Mammary epithelial cell (primary cell): ENCODE measurements around the gene PEX26.

ENCODE experiments used
- CTCF ChIP-seq, 2 donors: IDR thresholded peaks in 1 of 2; conservative IDR thresholded peaks in 1 of 2; 2 replicates each; pipeline ENCODE4 v1.5.1; 2011 to 2012; ENCODE audit warnings: inconsistent platforms in 2 of 2, low read length in 2 of 2, mild to moderate bottlenecking in 2 of 2, control low read depth in 1 of 2, low read depth in 1 of 2; ENCODE audit not compliant: insufficient read depth in 1 of 2; ENCODE audit errors: extremely low read depth in 1 of 2
- EZH2 ChIP-seq: IDR thresholded peaks from 2 replicates; pipeline ENCODE4 v1.6.1; 2012; ENCODE audit warnings: low read length, inconsistent platforms, borderline replicate concordance

GRCh38 chr22:18064636-18065035 lies 13.2 kb upstream of the PEX26 start:
- TF ChIP-seq CTCF (conservative IDR thresholded peaks at IDR 0.05 in 1 of 2, IDR thresholded peaks at IDR 0.05 in 1 of 2; ENCODE audit: extremely low read depth in 1 of 2, insufficient read depth in 1 of 2, low read depth in 1 of 2, low read length in 2 of 2) (no peak), EZH2 (no peak)
